Type B pancreatic cell (in vitro differentiated cells): Measurements from ENCODE around the gene AQP6. TPM values are rescaled to one million over a fixed set of nuclear protein-coding genes. Genes with fewer than 3 reads are reported as not detected.

Source experiments
- DNase-seq: peaks from one replicate; pipeline ENCODE4 v3.0.0; 2021; ENCODE audit warnings: mixed read lengths; ENCODE audit not compliant: unreplicated experiment; ENCODE audit errors: extremely low spot score
- H3K27ac Mint-ChIP-seq: 2 replicates; pipeline ENCODE4 v1.8.0; 2021; ENCODE audit warnings: mild to moderate bottlenecking, mixed read lengths
- H3K27me3 Mint-ChIP-seq: 2 replicates; pipeline ENCODE4 v1.8.0; 2021; ENCODE audit warnings: mixed read lengths
- H3K36me3 Mint-ChIP-seq: 2 replicates; pipeline ENCODE4 v1.8.0; 2021; ENCODE audit warnings: mixed read lengths
- H3K4me1 Mint-ChIP-seq: one replicate; pipeline ENCODE4 v1.8.0; 2021; ENCODE audit warnings: mixed read lengths; ENCODE audit not compliant: unreplicated experiment
- H3K4me3 Mint-ChIP-seq: 2 replicates; pipeline ENCODE4 v1.8.0; 2021; ENCODE audit warnings: mild to moderate bottlenecking, mixed read lengths
- H3K9me3 Mint-ChIP-seq: 2 replicates; pipeline ENCODE4 v1.8.0; 2021; ENCODE audit warnings: mixed read lengths
- total RNA-seq: library from RNA; stranded (reverse); gene quantifications from 2 replicates; pipeline ENCODE4 v1.2.1, GENCODE V29; 2021; ENCODE audit warnings: low replicate concordance
- TF ChIP-seq, protein P1 (sequence below): fragments of 200-600 bp; sonication (generic); conservative IDR thresholded peaks from 2 replicates; pipeline ENCODE4 v1.5.0; 2021; ENCODE audit warnings: antibody characterized with exemption, mild to moderate bottlenecking

The AQP6 gene
- total RNA-seq, 1 donor from 2014 or later: 0.22 TPM

DNA sequence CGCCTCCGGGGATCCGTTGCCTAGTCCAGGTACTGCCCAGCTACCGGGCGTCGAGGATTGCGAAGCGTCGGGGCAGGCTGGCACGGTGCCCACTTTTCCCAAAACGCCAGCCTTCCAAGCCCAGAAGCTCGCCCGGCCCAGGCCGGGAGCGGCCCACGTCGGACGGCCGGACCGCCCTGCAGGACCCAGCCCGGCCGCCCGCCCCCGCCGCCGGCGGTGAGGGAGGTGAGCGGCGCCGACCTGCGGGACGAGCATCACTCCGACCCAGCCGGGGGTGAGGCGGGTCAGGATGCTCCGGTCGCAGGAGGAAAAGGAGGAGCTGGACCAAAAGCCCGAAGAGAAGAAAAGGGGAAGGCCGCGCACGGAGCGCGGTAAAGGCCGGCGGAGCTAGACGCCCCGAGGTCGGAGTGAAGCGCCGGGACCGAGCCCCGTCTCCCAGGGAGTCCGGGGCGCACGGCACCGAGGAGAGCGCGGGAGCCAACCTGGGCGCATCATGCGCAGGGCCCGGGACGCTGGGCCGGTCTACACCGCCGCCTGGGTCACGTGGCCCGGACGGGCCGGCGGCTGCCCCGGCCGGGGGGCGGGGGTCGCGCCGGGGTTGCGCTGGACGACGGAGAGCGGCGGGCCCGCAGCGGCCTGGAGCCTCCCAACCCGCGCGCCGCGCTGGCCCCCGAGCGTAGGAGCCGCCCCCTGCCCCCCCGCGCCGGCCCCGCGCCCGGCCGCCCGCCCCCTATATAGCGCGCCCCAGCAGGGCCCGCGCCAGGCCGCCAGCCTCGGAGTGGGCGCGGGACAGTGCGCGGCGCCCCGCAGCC is 11.4 kb upstream of the AQP6 start, which contains the start of gene AQP5:
AQP5 (plus strand) TSS at position 762 of the 812 bp plus-strand sequence. CDS start 146 bp downstream, outside the sequence.
- peak within 1 kb of the TSS; percentile 78 for H3K4me3 Mint-ChIP-seq
- TF ChIP-seq, protein P1, sequence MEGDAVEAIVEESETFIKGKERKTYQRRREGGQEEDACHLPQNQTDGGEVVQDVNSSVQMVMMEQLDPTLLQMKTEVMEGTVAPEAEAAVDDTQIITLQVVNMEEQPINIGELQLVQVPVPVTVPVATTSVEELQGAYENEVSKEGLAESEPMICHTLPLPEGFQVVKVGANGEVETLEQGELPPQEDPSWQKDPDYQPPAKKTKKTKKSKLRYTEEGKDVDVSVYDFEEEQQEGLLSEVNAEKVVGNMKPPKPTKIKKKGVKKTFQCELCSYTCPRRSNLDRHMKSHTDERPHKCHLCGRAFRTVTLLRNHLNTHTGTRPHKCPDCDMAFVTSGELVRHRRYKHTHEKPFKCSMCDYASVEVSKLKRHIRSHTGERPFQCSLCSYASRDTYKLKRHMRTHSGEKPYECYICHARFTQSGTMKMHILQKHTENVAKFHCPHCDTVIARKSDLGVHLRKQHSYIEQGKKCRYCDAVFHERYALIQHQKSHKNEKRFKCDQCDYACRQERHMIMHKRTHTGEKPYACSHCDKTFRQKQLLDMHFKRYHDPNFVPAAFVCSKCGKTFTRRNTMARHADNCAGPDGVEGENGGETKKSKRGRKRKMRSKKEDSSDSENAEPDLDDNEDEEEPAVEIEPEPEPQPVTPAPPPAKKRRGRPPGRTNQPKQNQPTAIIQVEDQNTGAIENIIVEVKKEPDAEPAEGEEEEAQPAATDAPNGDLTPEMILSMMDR: no peak
- H3K27me3 Mint-ChIP-seq: peaks cover 82% of the 10 kb centered on the region
- no peak for DNase-seq
- H3K36me3 Mint-ChIP-seq: peaks cover 4% of the 10 kb centered on the region
- no peaks in the 10 kb centered on the region for H3K9me3 Mint-ChIP-seq
- H3K27ac Mint-ChIP-seq: no peak within 1 kb of the TSS
- H3K4me1 Mint-ChIP-seq: peaks cover 9% of the 10 kb centered on the region

GRCh38 chr12:49961993-49962764 is 10.6 kb upstream of the AQP6 start:
- no peak for DNase-seq
- TF ChIP-seq, protein P1: no peak
- Mint-ChIP-seq H3K4me1 (peaks cover 9% of the 10 kb centered on the region), H3K27ac (no peak overlapping the region), H3K4me3 (peak overlapping the region; percentile 49), H3K27me3 (peaks cover 82% of the 10 kb centered on the region), H3K36me3 (peaks cover 4% of the 10 kb centered on the region), H3K9me3 (no peaks in the 10 kb centered on the region)

- H3K4me1 Mint-ChIP-seq: peaks cover 9% of the 10 kb centered on the region
- no peak for DNase-seq
- H3K27ac Mint-ChIP-seq: no peak overlapping the region
- H3K36me3 Mint-ChIP-seq: peaks cover 4% of the 10 kb centered on the region
- H3K27me3 Mint-ChIP-seq: peaks cover 73% of the 10 kb centered on the region
- H3K4me3 Mint-ChIP-seq: peak overlapping the region; percentile 22
- no peaks in the 10 kb centered on the region for H3K9me3 Mint-ChIP-seq
- TF ChIP-seq, protein P1: no peak
Measured at GRCh38 chr12:49962861-49963765, 9.6 kb upstream of the AQP6 start.

DNA sequence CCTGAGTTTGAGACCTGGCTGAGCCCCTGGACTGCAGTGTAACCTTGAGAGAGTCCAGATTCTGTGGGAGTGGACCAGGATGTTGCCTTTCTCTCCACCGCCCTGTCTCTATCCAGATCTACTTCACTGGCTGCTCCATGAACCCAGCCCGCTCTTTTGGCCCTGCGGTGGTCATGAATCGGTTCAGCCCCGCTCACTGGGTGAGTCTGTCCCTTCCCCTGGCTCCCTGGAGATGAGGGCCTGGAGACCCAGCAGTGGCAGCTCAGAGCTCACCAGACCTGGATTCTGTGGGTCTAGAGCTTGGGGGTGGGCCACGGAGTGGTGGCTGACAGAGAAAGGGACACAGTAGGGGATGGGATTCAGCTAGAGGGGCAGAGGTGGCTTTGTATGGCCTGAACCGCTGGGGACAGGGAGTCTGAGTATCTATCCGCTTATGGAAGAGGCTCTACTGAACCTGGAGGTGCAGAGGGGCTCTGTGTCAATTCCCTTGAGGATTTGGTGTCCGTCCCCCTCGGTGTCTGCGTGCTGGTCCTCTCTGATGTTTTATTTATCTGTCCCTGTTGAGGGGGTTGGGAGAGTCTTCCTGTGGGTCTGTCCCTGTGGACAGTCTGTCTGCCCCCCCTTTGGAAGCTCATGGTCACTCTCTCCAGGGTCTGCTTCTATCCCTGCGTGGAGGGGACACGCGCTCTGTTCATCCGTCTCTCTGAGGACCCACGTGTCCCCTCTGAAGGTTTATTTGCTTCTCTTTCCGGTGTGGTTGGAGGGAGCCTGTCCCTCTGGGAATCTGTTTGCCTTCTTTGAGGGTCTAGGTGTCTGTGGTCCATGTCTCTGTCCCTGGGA is 8.6 kb upstream of the AQP6 start:
- H3K27me3 Mint-ChIP-seq: peaks cover 62% of the 10 kb centered on the region
- no peak overlapping the region for H3K4me3 Mint-ChIP-seq
- DNase-seq: no peak
- peaks cover 4% of the 10 kb centered on the region for H3K36me3 Mint-ChIP-seq
- no peak overlapping the region for H3K27ac Mint-ChIP-seq
- no peaks in the 10 kb centered on the region for H3K9me3 Mint-ChIP-seq
- peaks cover 9% of the 10 kb centered on the region for H3K4me1 Mint-ChIP-seq
- TF ChIP-seq, protein P1: no peak
